ENCODE data around the gene ECE1.

DNA sequence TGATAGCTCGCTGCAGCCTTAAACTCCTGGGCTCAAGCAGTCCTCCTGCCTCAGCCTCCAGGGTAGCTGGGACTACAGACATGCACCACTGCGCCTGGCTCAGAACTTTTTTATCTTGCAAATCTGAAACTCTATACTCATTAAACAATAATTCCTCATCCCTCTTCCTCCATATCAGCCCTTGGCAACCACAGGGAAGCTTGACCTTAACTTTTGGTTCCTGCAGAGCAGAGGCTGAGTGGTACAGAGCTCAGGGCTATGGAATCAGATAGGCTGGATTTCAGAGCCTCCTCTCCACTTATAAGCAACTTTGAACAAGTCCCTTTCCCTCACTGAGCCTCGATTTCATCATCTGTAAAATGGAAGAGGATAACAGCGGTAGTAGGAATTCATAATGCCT lies 47.4 kb downstream of the ECE1 start:
- TF ChIP-seq EZH2phosphoT487 (IDR thresholded peaks at IDR 0.05; ENCODE audit: insufficient read depth, low read depth): no peak
- TF ChIP-seq EZH2 (IDR thresholded peaks at IDR 0.05; ENCODE audit: insufficient read depth, poor library complexity, severe bottlenecking): no peak
